Neural cell (in vitro differentiated cells): ENCODE results near the gene SELENOV. TPM values are rescaled to one million over a fixed set of nuclear protein-coding genes. Genes with fewer than 3 reads are reported as not detected.

Experiments
- H2AFZ ChIP-seq: fragments of 200-600, 300-800 bp; sonication (generic), shearing (Covaris generic); 2 replicates; pipeline ENCODE4 v1.6.0; 2014; ENCODE audit warnings: low read depth, mild to moderate bottlenecking, antibody characterized with exemption, low read length, moderate library complexity
- H3F3A ChIP-seq: fragments of 200-600 bp; shearing (Covaris generic); 2 replicates; pipeline ENCODE4 v1.6.1; 2016; ENCODE audit warnings: mild to moderate bottlenecking, moderate library complexity, mixed read lengths, antibody characterized with exemption, low read length; ENCODE audit not compliant: insufficient read depth, poor library complexity, severe bottlenecking
- H3K27ac ChIP-seq: fragments of 200-600, 300-800 bp; sonication (generic), shearing (Covaris generic); 2 replicates; pipeline ENCODE4 v1.5.1; 2014; ENCODE audit warnings: mild to moderate bottlenecking, low read length, moderate library complexity
- H3K27me3 ChIP-seq: fragments of 300-800, 200-600 bp; sonication (generic), shearing (Covaris generic); 2 replicates; pipeline ENCODE4 v1.6.0; 2014; ENCODE audit warnings: mild to moderate bottlenecking, low read depth, low read length, moderate library complexity; ENCODE audit not compliant: insufficient read depth
- H3K36me3 ChIP-seq: fragments of 300-800, 200-600 bp; sonication (generic), shearing (Covaris generic); 2 replicates; pipeline ENCODE4 v1.5.1; 2014; ENCODE audit warnings: mild to moderate bottlenecking, antibody characterized with exemption, low read length, moderate library complexity; ENCODE audit not compliant: insufficient read depth
- H3K4me2 ChIP-seq: fragments of 300-800, 200-600 bp; sonication (generic), shearing (Covaris generic); 2 replicates; pipeline ENCODE4 v1.6.0; 2014; ENCODE audit warnings: mild to moderate bottlenecking, low read length
- H3K4me3 ChIP-seq: fragments of 300-800, 200-600 bp; sonication (generic), shearing (Covaris generic); 2 replicates; pipeline ENCODE4 v1.5.1; 2014; ENCODE audit warnings: mild to moderate bottlenecking, low read length, moderate library complexity
- H3K79me2 ChIP-seq: fragments of 200-600 bp; shearing (Covaris generic); replicated peaks from 2 replicates; pipeline ENCODE4 v1.6.0; 2014; ENCODE audit warnings: mild to moderate bottlenecking, low read length, moderate library complexity; ENCODE audit not compliant: insufficient read depth
- H3K9ac ChIP-seq: fragments of 300-800, 200-600 bp; sonication (generic), shearing (Covaris generic); 2 replicates; pipeline ENCODE4 v1.6.1; 2016; ENCODE audit warnings: mild to moderate bottlenecking, low read length, mixed read lengths
- H3K9me2 ChIP-seq: fragments of 200-600 bp; shearing (Covaris generic); 2 replicates; pipeline ENCODE4 v1.6.1; 2016; ENCODE audit warnings: mild to moderate bottlenecking, low read length, mixed read lengths; ENCODE audit not compliant: insufficient read depth
- H3K9me3 ChIP-seq: fragments of 200-600, 300-800 bp; sonication (generic), shearing (Covaris generic); 2 replicates; pipeline ENCODE4 v1.6.1; 2016; ENCODE audit warnings: mild to moderate bottlenecking, mixed run types, low read length, moderate library complexity, mixed read lengths
- H4K20me1 ChIP-seq: fragments of 200-600 bp; shearing (Covaris generic); 2 replicates; pipeline ENCODE4 v1.6.1; 2016; ENCODE audit warnings: mild to moderate bottlenecking, mixed run types; ENCODE audit not compliant: insufficient read depth
- EP300 ChIP-seq: fragments of 450-650 bp; conservative IDR thresholded peaks from 2 replicates; pipeline ENCODE4 v1.6.1; 2014; ENCODE audit warnings: antibody characterized with exemption, mild to moderate bottlenecking, moderate library complexity; ENCODE audit not compliant: poor library complexity, severe bottlenecking
- EZH2 ChIP-seq: fragments of 200-600, 300-800 bp; shearing (Covaris generic), sonication (generic); IDR thresholded peaks from 2 replicates; pipeline ENCODE4 v1.6.1; 2014; ENCODE audit warnings: antibody characterized with exemption, low read length, borderline replicate concordance, mild to moderate bottlenecking; ENCODE audit not compliant: insufficient read depth, poor library complexity, severe bottlenecking
- MXI1 ChIP-seq: fragments of 450-650 bp; conservative IDR thresholded peaks from 2 replicates; pipeline ENCODE4 v1.6.1; 2014; ENCODE audit warnings: antibody characterized with exemption, mild to moderate bottlenecking; ENCODE audit not compliant: poor library complexity, severe bottlenecking
- POLR2AphosphoS5 ChIP-seq: IDR thresholded peaks from 2 replicates; pipeline ENCODE4 v1.6.1; 2012
- RAD21 ChIP-seq: fragments of 450-650 bp; conservative IDR thresholded peaks from 2 replicates; pipeline ENCODE4 v1.6.1; 2014; ENCODE audit warnings: antibody characterized with exemption, mild to moderate bottlenecking, moderate library complexity
- SMC3 ChIP-seq: fragments of 450-650 bp; conservative IDR thresholded peaks from 2 replicates; pipeline ENCODE4 v1.6.1; 2014; ENCODE audit warnings: antibody characterized with exemption, mild to moderate bottlenecking, moderate library complexity; ENCODE audit not compliant: poor library complexity
- TAF1 ChIP-seq: IDR thresholded peaks from 2 replicates; pipeline ENCODE4 v1.6.1; 2012; ENCODE audit warnings: low read depth
- polyA plus RNA-seq: library from polyadenylated mRNA; depleted of rRNA; stranded (reverse); fragments of >200 nt; gene quantifications from 2 replicates; pipeline ENCODE4 v1.2.3, GENCODE V29; 2014
- TF ChIP-seq, protein P1 (sequence below): fragments of 450-650 bp; IDR thresholded peaks from 2 replicates; pipeline ENCODE4 v1.5.1; 2014; ENCODE audit warnings: antibody characterized with exemption, mild to moderate bottlenecking, moderate library complexity; ENCODE audit not compliant: poor library complexity, severe bottlenecking
- TF ChIP-seq, protein P2 (sequence below): IDR thresholded peaks from 2 replicates; pipeline ENCODE4 v1.6.1; 2012; ENCODE audit warnings: borderline replicate concordance

Gene SELENOV
- polyA plus RNA-seq, 1 donor from 2014 or later, result 1.3 TPM

DNA sequence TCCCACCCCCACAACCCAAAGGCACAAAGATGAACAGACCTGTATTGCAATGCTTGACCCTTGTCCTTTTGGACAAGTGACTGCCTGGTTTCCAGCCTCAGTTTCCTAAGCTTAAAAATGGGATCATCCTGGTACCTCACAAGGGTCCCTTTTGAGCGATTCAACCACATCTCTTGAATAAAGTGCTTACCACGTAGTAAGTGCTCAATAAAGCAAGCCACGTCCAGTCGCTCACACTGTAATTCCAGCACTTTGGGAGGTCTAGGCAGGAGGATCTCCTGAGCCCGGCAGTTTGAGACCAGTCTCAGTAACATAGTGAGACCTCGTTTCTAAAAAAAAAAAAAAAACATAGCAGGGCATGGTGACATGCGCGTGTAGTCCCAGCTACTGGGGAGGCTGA lies 15.0 kb upstream of the SELENOV start:
- H3K9ac ChIP-seq, result no peak overlapping the region
- H3K4me2 ChIP-seq, result no peak overlapping the region
- no peaks in the 10 kb centered on the region for H3K9me3 ChIP-seq
- no peak overlapping the region for H2AFZ ChIP-seq
- no peaks in the 10 kb centered on the region for H4K20me1 ChIP-seq
- H3K36me3 ChIP-seq, result no peaks in the 10 kb centered on the region
- H3K79me2 ChIP-seq, result peaks cover 5% of the 10 kb centered on the region
- no peak overlapping the region for H3K27ac ChIP-seq
- no peaks in the 10 kb centered on the region for H3K9me2 ChIP-seq
- TF ChIP-seq RAD21, result no peak
- TF ChIP-seq SMC3, result no peak
- TF ChIP-seq, protein P1, sequence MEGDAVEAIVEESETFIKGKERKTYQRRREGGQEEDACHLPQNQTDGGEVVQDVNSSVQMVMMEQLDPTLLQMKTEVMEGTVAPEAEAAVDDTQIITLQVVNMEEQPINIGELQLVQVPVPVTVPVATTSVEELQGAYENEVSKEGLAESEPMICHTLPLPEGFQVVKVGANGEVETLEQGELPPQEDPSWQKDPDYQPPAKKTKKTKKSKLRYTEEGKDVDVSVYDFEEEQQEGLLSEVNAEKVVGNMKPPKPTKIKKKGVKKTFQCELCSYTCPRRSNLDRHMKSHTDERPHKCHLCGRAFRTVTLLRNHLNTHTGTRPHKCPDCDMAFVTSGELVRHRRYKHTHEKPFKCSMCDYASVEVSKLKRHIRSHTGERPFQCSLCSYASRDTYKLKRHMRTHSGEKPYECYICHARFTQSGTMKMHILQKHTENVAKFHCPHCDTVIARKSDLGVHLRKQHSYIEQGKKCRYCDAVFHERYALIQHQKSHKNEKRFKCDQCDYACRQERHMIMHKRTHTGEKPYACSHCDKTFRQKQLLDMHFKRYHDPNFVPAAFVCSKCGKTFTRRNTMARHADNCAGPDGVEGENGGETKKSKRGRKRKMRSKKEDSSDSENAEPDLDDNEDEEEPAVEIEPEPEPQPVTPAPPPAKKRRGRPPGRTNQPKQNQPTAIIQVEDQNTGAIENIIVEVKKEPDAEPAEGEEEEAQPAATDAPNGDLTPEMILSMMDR, result no peak
- no peak for TF ChIP-seq POLR2AphosphoS5
- TF ChIP-seq TAF1, result no peak
- TF ChIP-seq, protein P2, sequence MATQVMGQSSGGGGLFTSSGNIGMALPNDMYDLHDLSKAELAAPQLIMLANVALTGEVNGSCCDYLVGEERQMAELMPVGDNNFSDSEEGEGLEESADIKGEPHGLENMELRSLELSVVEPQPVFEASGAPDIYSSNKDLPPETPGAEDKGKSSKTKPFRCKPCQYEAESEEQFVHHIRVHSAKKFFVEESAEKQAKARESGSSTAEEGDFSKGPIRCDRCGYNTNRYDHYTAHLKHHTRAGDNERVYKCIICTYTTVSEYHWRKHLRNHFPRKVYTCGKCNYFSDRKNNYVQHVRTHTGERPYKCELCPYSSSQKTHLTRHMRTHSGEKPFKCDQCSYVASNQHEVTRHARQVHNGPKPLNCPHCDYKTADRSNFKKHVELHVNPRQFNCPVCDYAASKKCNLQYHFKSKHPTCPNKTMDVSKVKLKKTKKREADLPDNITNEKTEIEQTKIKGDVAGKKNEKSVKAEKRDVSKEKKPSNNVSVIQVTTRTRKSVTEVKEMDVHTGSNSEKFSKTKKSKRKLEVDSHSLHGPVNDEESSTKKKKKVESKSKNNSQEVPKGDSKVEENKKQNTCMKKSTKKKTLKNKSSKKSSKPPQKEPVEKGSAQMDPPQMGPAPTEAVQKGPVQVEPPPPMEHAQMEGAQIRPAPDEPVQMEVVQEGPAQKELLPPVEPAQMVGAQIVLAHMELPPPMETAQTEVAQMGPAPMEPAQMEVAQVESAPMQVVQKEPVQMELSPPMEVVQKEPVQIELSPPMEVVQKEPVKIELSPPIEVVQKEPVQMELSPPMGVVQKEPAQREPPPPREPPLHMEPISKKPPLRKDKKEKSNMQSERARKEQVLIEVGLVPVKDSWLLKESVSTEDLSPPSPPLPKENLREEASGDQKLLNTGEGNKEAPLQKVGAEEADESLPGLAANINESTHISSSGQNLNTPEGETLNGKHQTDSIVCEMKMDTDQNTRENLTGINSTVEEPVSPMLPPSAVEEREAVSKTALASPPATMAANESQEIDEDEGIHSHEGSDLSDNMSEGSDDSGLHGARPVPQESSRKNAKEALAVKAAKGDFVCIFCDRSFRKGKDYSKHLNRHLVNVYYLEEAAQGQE, result no peak
- no peak for TF ChIP-seq EZH2
- no peak for TF ChIP-seq EP300
- no peak for TF ChIP-seq MXI1
- H3K27me3 ChIP-seq, result peaks cover 10% of the 10 kb centered on the region
- no peaks in the 10 kb centered on the region for H3F3A ChIP-seq
- H3K4me3 ChIP-seq, result no peak overlapping the region

DNA sequence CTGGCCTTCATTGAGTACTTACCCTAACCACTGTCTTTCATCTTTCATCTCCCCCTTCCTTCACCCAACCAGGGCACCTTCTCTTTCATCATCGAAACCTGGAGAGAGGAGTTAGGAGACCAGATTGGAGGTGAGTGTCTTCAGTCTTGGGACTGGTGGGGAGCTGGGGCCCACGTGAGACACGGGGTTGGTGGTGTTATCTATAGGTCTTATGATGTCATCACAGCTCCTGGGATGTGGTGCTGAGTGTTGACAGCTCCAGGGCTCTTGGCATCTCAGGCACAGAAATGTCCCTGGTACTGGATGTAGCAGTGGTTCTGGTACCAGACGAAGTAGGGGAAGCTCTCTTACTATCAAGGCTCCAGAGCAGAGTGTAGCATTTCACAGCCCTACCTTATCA lies 14.4 kb upstream of the SELENOV start:
- no peak overlapping the region for H2AFZ ChIP-seq
- H3K4me2 ChIP-seq, result no peak overlapping the region
- no peak overlapping the region for H3K4me3 ChIP-seq
- H4K20me1 ChIP-seq, result no peaks in the 10 kb centered on the region
- H3K9ac ChIP-seq, result no peak overlapping the region
- no peaks in the 10 kb centered on the region for H3K36me3 ChIP-seq
- TF ChIP-seq, protein P2, result no peak
- TF ChIP-seq POLR2AphosphoS5 (no peak), TAF1 (no peak), EP300 (no peak), RAD21 (no peak), EZH2 (no peak), SMC3 (no peak), MXI1 (no peak)
- TF ChIP-seq, protein P1, result no peak
- no peak overlapping the region for H3K27ac ChIP-seq
- H3K27me3 ChIP-seq, result peaks cover 10% of the 10 kb centered on the region
- no peaks in the 10 kb centered on the region for H3K9me2 ChIP-seq
- H3K9me3 ChIP-seq, result no peaks in the 10 kb centered on the region
- no peaks in the 10 kb centered on the region for H3F3A ChIP-seq
- H3K79me2 ChIP-seq, result peaks cover 5% of the 10 kb centered on the region
